Thyroid gland (tissue), 4 donors: ENCODE data around the gene LIX1.

Source experiments
- CTCF ChIP-seq, 6 experiments: fragments of 200-600 bp in 3 of 6; fragments of 450-650 bp in 3 of 6; sonication (generic) in 3 of 6; IDR thresholded peaks; one replicate each; pipeline ENCODE4 v1.5.1; 2016 to 2019; ENCODE audit warnings: antibody characterized with exemption in 6 of 6, mild to moderate bottlenecking in 2 of 6, inconsistent platforms in 1 of 6, moderate library complexity in 1 of 6
- POLR2A ChIP-seq, 2 donors: fragments of 450-650 bp; IDR thresholded peaks; one replicate each; pipeline ENCODE4 v1.6.1; 2017; ENCODE audit warnings: antibody characterized with exemption in 2 of 2, mild to moderate bottlenecking in 2 of 2, moderate library complexity in 1 of 2

- TF ChIP-seq CTCF (IDR thresholded peaks at IDR 0.05) (no peak), POLR2A (IDR thresholded peaks at IDR 0.05) (no peak)
Measured at GRCh38 chr5:97101189-97101910, 41.1 kb downstream of the LIX1 start.
